Stimulated activated naive B cell treated with anti-CD40 and anti-IgM and Interleukin-4, amounts not matched to agents 10 μg/mL and 1 μg/mL and 100 μg/mL, for 72 hours (primary cell): ENCODE data around the gene PLEKHN1.
"Not testable (repeated sequence)": the region's sequence is repeated elsewhere in the genome, so short reads cannot be mapped to it uniquely, and the experiment has no call there.

ENCODE experiments used
- ATAC-seq, 2 donors: fragments of 150-1000 bp; cut with Tn5 transposase; replicated peaks; 2 replicates each; pipeline ENCODE4 v1.10.0; 2021; ENCODE audit warnings: moderate library complexity in 1 of 2
- DNase-seq: peaks from one replicate; pipeline ENCODE4 v3.0.0; 2021
- H3K27ac Mint-ChIP-seq: one replicate; pipeline ENCODE4 v1.8.0; 2022; ENCODE audit warnings: mild to moderate bottlenecking, mixed read lengths
- H3K27me3 Mint-ChIP-seq, 2 donors: one replicate each; pipeline ENCODE4 v1.8.0; 2022; ENCODE audit warnings: mixed read lengths in 2 of 2
- H3K36me3 Mint-ChIP-seq, 2 donors: one replicate each; pipeline ENCODE4 v1.8.0; 2022; ENCODE audit warnings: mixed read lengths in 2 of 2, mild to moderate bottlenecking in 1 of 2
- H3K4me1 Mint-ChIP-seq, 2 donors: one replicate each; pipeline ENCODE4 v1.8.0; 2022; ENCODE audit warnings: mixed read lengths in 2 of 2, mild to moderate bottlenecking in 1 of 2
- H3K4me3 Mint-ChIP-seq, 2 donors: one replicate each; pipeline ENCODE4 v1.8.0; 2022; ENCODE audit warnings: mild to moderate bottlenecking in 2 of 2, mixed read lengths in 2 of 2, moderate library complexity in 1 of 2
- H3K9me3 Mint-ChIP-seq, 2 donors: one replicate each; pipeline ENCODE4 v1.8.0; 2022; ENCODE audit warnings: mixed read lengths in 2 of 2, mild to moderate bottlenecking in 1 of 2

PLEKHN1 gene

DNA sequence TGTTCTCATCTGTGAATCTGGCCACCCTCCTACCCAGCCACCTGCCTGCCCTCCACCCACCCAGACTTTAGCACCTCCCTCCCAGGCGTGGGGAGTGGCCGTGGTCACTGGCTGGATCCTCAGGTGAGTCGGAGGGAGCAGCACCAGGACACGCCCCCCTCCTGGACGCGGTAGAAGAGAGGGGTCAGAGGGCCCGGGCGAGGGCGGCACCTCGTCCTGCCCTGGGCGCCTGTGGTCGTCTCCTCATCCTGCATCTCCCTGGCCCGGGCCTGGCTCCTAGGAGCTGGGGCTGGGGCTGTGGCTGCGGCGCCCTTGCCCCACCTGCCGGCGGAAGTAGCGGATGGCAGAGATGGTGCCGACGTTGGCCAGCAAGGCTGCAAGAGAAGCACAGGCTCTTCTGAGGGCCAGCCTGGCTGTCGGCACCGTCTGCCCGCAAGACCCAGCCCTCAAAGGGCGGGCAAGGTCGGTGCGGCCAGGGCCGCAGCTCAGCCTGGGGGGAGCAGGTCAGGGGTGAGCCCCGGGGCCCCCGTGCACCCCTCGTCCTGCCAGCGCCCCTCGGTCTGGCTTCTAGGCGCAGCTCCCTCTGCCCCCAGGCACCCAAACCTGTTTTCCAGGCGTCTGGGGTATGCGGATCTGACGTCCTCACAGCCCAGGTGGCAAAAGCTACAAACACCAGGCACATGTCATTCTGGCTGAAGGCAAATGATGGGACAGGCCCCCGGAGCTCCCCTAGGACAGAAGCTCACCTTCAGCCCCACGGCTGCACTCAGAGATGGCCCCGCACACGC lies 9.8 kb downstream of the PLEKHN1 start:
- H3K27me3 Mint-ChIP-seq: peaks cover 39 to 49% of the 10 kb centered on the region in 2 donors
- peak overlapping the region; percentile 23 to 46 for H3K4me3 Mint-ChIP-seq
- peaks cover 0 to 7% of the 10 kb centered on the region in 2 donors for H3K36me3 Mint-ChIP-seq
- ATAC-seq (peak; percentile 79 to 89), DNase-seq (peak; percentile 57)
- no peak overlapping the region for H3K27ac Mint-ChIP-seq
- peaks cover 9% of the 10 kb centered on the region in 2 donors for H3K4me1 Mint-ChIP-seq
- peaks cover 0 to 4% of the 10 kb centered on the region in 2 donors for H3K9me3 Mint-ChIP-seq

DNA sequence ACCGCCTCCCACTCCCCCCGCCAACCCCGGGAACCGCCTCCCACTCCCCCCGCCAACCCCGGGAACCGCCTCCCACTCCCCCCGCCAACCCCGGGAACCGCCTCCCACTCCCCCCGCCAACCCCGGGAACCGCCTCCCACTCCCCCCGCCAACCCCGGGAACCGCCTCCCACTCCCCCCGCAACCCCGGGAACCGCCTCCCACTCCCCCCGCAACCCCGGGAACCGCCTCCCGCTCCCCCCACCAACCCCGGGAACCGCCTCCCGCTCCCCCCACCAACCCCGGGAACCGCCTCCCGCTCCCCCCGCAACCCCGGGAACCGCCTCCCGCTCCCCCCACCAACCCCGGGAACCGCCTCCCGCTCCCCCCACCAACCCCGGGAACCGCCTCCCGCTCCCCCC lies 10.5 kb downstream of the PLEKHN1 start:
- not testable (repeated sequence) for H3K4me1 Mint-ChIP-seq, H3K4me3 Mint-ChIP-seq, ATAC-seq, H3K27ac Mint-ChIP-seq, DNase-seq, H3K9me3 Mint-ChIP-seq, H3K36me3 Mint-ChIP-seq
- peaks cover 38 to 43% of the 10 kb centered on the region in 2 donors for H3K27me3 Mint-ChIP-seq

DNA sequence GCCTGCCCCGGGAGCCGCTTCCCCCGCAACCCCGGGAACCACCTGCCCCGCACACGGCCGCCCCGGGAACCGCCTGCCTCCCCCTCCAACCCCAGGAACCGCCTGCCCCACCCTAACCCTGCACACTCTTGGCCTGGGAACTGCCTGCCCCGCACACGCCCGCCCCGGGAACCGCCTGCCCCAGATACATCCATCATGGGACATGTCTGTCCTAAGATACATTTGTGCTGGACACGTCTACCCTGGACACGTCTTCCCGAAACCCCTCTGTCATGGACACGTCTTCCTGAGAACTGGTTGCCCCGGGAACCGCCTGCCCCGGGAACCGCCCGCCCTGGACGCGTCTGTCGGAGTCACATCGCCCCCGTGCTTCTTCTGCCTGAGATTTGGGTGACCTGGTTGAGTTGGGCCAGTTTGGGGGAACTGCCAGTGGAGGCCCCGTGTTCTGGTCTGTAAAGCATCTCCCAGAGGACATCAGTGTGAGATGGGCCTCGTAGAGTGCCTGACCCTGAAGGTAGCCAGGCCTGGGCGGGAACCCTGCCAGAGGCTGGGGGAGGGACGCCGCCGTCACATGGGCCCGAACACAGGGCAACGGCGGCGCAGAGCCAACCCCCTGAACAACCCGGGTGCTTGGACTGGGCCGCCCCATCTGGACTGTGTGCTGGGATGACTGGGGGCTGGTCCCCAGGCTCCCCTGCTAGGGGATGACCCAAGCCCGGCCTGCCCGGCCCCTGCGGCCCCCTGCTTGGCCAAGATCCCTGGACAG lies 12.0 kb downstream of the PLEKHN1 start:
- Mint-ChIP-seq H3K27me3 (peaks cover 39 to 51% of the 10 kb centered on the region in 2 donors), H3K36me3 (peaks cover 0 to 7% of the 10 kb centered on the region in 2 donors), H3K4me1 (peaks cover 9% of the 10 kb centered on the region in 2 donors), H3K9me3 (peaks cover 0 to 4% of the 10 kb centered on the region in 2 donors), H3K4me3 (no peak overlapping the region), H3K27ac (peak overlapping the region; percentile 76)
- ATAC-seq (no peak), DNase-seq (no peak)

DNA sequence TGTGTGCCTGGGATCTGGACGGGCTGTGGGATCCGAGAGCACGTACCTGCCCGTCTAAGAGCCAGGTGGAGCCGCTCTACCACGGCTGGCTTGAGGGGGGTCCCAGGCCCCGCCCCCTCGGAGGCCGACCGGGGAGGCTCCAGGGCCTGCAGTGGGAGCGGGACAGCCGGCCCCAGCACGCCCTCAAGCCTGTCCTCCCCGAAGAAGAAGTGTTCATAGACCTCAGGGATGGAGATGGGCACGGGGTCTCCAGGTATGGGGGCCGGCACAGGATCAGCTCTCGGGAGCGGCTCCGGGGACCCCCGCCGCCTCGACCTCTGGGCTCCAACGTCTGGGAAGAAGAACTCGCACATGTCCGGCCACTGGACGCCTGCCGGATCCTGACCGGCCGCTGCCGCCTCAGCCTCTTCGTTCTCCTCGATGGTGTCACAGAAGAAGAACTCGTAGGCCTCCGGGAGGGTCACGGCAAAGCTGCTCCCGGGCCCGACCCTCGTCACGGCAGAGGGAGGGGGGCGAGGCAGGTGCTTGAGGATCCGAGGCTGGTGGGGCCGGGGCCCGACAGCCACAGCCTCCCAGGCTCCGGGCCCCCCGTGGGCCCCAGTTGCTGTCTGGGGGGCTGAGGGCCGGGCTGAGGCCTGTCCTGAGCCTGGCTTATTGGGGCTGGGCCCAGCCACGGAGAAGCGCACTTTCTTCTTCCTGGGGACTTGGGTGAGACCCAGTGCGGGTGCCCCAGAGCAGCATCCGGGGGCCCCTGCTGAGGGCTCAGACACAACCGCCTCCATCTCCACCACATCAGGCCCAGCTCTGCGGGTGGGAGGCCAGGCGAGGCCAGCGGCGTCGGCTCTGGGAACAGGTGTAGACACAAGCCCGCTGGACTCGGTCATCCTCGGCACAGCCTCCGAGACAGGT lies 12.8 kb downstream of the PLEKHN1 start:
- peaks cover 9 to 13% of the 10 kb centered on the region in 2 donors for H3K4me1 Mint-ChIP-seq
- peaks cover 0 to 4% of the 10 kb centered on the region in 2 donors for H3K9me3 Mint-ChIP-seq
- no peak for DNase-seq
- no peak overlapping the region for H3K4me3 Mint-ChIP-seq
- H3K27ac Mint-ChIP-seq: no peak overlapping the region
- ATAC-seq: no peak
- H3K36me3 Mint-ChIP-seq: peaks cover 0 to 7% of the 10 kb centered on the region in 2 donors
- H3K27me3 Mint-ChIP-seq: peaks cover 42 to 51% of the 10 kb centered on the region in 2 donors

DNA sequence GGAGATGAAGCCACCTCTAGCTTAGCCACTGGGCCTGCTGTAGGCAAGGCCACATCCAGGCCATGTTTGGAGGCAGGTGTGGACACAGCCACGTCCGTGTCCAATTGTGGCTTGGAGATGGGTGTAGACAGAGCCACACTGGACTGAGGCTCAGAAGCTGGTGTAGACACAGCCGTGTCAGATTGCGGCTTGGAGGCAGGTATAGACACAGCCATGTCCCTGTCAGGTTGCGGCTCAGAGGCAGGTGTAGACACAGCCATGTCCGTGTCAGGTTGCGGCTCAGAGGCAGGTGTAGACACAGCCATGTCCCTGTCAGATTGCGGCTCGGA lies 13.4 kb downstream of the PLEKHN1 start:
- ATAC-seq (no peak), DNase-seq (no peak)
- no peak overlapping the region for H3K27ac Mint-ChIP-seq
- H3K9me3 Mint-ChIP-seq: peaks cover 0 to 4% of the 10 kb centered on the region in 2 donors
- peaks cover 0 to 7% of the 10 kb centered on the region in 2 donors for H3K36me3 Mint-ChIP-seq
- H3K27me3 Mint-ChIP-seq: peaks cover 40 to 45% of the 10 kb centered on the region in 2 donors
- no peak overlapping the region for H3K4me3 Mint-ChIP-seq
- H3K4me1 Mint-ChIP-seq: peaks cover 9 to 13% of the 10 kb centered on the region in 2 donors

DNA sequence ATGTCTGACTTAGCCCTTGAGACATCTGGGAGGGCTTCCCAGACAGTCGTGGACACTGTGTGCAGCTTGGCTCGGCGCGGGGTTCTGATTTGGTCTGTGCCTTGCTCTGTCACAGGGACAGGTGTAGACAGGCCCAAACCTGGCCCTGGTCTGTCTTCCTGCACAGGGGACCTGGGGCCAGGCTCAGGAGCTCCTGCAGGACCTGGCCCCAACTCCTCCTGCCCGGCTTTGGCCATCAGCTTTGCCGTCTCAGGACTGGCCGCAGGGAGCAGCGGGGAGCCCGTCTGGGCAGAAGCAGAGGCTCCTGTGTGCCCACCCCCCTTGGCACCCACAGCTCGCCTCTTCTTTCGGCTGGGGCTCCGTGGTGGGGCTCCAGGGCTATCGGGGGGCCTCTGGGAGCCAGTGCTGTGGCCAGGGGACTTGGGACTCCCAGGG lies 13.9 kb downstream of the PLEKHN1 start:
- DNase-seq: no peak

DNA sequence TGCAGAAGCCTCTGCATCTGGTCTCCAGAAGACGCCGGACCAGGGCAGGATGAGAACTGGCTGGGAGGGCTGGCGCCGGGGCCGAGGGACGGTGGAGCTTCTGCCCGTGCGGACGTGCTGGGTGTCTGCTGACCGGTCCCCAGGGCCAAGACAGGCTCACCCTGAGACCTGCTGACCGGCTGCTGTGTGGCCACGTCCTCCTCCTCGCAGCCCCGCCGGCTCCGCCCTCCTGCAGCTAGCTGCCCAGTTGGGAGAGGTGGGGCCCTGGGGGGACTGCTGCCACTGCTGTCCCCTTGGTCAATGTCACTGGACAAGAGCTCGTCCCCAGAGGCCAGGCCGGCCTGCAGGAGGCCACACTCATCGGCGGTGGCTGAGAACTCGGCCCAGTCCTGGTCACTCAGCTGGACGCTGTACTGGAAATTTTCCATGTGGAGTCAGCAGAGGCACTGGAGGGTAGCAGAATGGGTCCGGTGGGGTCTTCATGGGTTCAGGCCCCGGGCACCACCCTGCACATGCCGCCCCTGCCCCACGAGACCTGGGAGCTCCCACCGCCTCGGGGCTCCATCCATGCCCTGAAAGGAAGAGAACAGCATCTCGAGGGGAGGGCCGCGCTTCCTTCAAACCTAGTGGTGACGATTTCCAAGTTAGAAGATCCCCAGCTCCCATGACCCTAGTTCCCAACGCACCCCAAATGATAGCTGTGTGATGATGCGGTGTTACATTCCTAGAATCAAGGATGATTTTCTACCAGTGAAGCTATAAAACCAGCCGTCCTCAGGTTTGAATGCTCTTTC lies 14.5 kb downstream of the PLEKHN1 start:
- Mint-ChIP-seq H3K4me1 (peaks cover 5 to 12% of the 10 kb centered on the region in 2 donors), H3K27ac (no peak overlapping the region), H3K4me3 (no peak overlapping the region), H3K36me3 (peaks cover 0 to 5% of the 10 kb centered on the region in 2 donors), H3K9me3 (peaks cover 0 to 4% of the 10 kb centered on the region in 2 donors), H3K27me3 (peaks cover 40 to 43% of the 10 kb centered on the region in 2 donors)
- ATAC-seq: no peak
- no peak for DNase-seq

More for the DNA sequence above, 13.9 kb downstream of the PLEKHN1 start:
- Mint-ChIP-seq H3K27me3 (peaks cover 40 to 43% of the 10 kb centered on the region in 2 donors), H3K36me3 (peaks cover 0 to 7% of the 10 kb centered on the region in 2 donors), H3K9me3 (peaks cover 0 to 4% of the 10 kb centered on the region in 2 donors), H3K4me3 (no peak overlapping the region), H3K27ac (no peak overlapping the region), H3K4me1 (peaks cover 9 to 13% of the 10 kb centered on the region in 2 donors)
- ATAC-seq: no peak

DNA sequence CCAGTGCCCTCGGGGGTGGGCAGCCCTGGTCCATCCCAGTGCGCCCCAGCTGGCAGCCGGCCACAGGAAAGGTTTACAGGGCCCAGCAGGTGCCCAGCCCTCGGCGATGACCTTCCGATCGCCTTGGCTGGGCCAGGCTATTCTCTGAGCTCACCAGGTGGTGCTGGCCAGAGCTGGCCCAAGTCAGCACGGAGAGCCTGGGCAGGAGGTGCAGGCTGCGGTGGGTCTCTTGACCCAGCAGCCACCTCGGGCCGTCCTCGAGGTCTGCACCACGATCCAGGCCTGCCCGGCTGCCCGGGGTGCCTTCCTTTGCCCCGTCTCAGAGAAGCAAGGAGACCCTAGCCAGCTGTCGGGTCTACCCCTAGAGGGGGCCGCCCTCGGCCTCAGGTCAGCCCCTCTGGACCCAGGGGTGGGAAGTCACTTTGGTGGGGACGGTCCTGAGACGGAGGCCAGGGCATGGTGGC lies 15.2 kb downstream of the PLEKHN1 start:
- no peak overlapping the region for H3K27ac Mint-ChIP-seq
- H3K36me3 Mint-ChIP-seq: peaks cover 0 to 4% of the 10 kb centered on the region in 2 donors
- ATAC-seq (no peak), DNase-seq (no peak)
- H3K4me3 Mint-ChIP-seq: no peak overlapping the region
- H3K9me3 Mint-ChIP-seq: peaks cover 0 to 4% of the 10 kb centered on the region in 2 donors
- peaks cover 0 to 8% of the 10 kb centered on the region in 2 donors for H3K4me1 Mint-ChIP-seq
- peaks cover 44 to 47% of the 10 kb centered on the region in 2 donors for H3K27me3 Mint-ChIP-seq

DNA sequence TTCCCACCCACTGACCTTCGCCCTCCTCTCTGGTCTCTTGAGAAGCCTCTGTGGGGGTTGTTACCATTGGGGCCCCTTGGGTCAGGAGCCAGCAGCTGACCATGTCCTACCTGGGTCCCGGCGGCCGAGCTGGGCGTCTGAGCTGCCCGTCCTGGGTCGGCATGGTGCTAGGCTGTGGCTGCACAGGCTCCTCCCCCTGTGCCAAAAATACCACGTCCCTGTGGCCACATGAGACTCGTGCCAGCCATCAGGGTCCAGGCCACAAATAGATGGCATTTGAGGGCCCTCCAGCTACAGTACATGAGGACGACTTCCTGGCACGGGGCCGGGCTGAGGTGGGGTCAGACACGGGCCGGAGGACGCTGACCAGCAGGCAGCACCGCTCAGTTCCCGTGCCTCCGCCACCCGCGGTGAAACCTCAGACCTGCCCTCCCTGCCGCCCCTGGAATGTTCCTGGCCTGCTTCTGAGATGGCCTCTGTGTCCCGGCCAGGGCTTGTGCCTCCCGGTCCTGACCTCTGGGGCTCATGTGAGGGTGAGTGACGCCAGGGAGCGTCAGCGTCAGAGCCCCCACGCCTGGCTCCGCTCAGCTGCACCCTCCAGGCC lies 15.8 kb downstream of the PLEKHN1 start, which contains the start of gene PERM1:
PERM1 (minus strand) TSS at position 139 of the 604 bp plus-strand sequence. CDS start 1,064 bp downstream, outside the sequence.
- Mint-ChIP-seq H3K36me3 (peaks cover 0 to 4% of the 10 kb centered on the region in 2 donors), H3K27ac (peak within 1 kb of the TSS; percentile 16), H3K9me3 (peaks cover 0 to 4% of the 10 kb centered on the region in 2 donors), H3K27me3 (peaks cover 44 to 50% of the 10 kb centered on the region in 2 donors), H3K4me1 (peaks cover 0 to 8% of the 10 kb centered on the region in 2 donors), H3K4me3 (no peak within 1 kb of the TSS)
- no peak for DNase-seq
- ATAC-seq: no peak

DNA sequence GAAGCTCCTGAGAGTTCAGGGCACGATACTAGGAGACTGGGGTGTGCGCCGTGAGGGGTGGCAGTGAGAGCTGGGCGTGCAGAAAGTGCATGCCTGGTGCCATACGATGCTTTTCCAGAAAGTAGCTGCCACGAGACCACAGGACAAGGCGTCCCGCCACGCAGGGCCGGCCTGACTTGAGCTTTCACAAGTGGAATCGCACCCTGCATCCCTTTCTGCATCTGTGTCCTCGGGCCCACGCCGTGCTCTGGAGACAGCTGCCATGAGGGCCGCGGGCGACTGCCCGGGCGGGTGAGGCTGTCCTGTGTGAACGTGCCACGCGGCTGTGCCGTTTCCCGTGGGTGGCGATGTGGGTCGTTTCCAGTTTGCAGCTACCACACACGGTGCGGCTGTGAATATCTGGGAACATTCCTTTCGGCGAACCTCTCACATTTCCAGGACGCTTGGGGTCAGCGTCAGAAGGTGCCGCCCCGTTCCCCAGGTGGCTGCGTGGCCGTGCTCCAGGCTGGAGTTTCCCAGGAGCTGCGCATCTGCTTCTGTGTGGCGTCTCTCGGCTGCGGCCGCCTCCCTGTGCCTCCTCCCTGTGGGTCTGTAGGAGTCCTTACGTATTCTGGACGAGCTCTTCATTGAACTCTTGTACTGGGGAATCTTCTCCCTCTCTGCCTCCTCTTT lies 16.6 kb downstream of the PLEKHN1 start:
- Mint-ChIP-seq H3K4me3 (no peak overlapping the region), H3K36me3 (peaks cover 0 to 4% of the 10 kb centered on the region in 2 donors), H3K4me1 (peaks cover 0 to 8% of the 10 kb centered on the region in 2 donors), H3K27ac (no peak overlapping the region), H3K9me3 (peaks cover under 1 to 4% of the 10 kb centered on the region in 2 donors), H3K27me3 (peaks cover 44 to 49% of the 10 kb centered on the region in 2 donors)
- no peak for DNase-seq
- ATAC-seq: no peak

DNA sequence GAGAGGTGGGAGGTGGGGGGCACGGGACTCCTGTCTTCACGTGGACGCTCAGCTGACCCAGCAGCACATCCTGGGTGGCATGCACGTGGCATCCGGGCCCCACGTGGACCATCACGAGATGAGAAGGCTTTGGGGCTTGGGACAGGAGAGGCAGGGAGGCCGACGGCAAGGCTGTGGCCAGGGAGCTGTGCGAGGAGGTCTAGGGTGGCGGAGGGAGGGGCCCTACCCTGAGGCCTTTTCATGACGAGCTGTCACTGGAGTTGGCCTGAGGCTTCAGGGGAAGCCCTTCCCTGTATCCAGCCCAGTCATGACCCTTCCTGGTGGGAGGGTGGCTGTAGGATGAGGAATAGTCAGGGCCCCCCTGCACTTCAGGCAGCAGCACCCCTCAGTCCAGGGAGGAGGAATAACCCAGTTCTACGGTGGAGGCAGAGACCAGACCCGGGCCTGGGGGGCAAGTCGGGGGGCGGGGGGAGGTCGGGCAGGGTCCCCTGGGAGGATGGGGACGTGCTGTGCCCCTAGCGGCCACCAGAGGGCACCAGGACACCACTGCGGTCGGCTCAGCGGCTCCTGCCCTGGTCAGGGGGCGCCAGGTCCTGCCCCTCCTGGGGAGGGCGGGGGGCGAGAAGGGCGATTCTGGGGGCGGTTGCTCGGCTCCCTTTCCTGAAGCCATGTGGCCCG lies 17.7 kb downstream of the PLEKHN1 start:
- H3K36me3 Mint-ChIP-seq: peaks cover 0 to 5% of the 10 kb centered on the region in 2 donors
- DNase-seq: peak; percentile 39
- no peak overlapping the region for H3K27ac Mint-ChIP-seq
- peaks cover 45 to 53% of the 10 kb centered on the region in 2 donors for H3K27me3 Mint-ChIP-seq
- H3K4me1 Mint-ChIP-seq: peaks cover 0 to 6% of the 10 kb centered on the region in 2 donors
- peaks cover 3 to 6% of the 10 kb centered on the region in 2 donors for H3K9me3 Mint-ChIP-seq
- H3K4me3 Mint-ChIP-seq: no peak overlapping the region
- peak; percentile 73 to 78 for ATAC-seq

DNA sequence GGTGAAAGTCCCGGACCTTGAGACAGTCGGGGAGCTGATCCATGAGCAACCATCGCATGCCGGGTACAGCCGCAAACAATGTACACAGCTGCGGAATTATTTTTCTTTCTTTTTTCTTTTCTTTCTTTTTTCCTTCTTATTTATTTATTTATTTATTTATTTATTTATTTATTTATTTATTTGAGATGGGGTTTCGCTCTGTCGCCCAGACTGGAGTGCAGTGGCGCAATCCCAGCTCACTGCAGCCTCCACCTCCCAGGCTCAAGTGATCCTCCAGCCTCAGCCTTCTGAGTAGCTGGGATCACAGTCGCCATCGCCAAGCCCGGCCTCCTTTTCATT lies 18.2 kb downstream of the PLEKHN1 start:
- Mint-ChIP-seq H3K27ac (no peak overlapping the region), H3K36me3 (peaks cover 2 to 7% of the 10 kb centered on the region in 2 donors), H3K4me1 (peaks cover 0 to 9% of the 10 kb centered on the region in 2 donors), H3K27me3 (peaks cover 49 to 58% of the 10 kb centered on the region in 2 donors), H3K4me3 (no peak overlapping the region), H3K9me3 (peaks cover 6 to 8% of the 10 kb centered on the region in 2 donors)
- DNase-seq (no peak), ATAC-seq (peak in 1 of 2 donors; percentile 16)
